WTC11 (cell line): ENCODE results near the gene KCNC3. TPM values are rescaled to one million over a fixed set of nuclear protein-coding genes. Genes with fewer than 3 reads are reported as not detected.

Experiments used
- ATAC-seq: fragments of 200-7000 bp; cut with Tn5 transposase; 2 replicates; pipeline ENCODE4 v1.10.0; 2021; ENCODE audit warnings: mild to moderate bottlenecking, moderate library complexity
- CTCF ChIA-PET: fragments of 300-600 bp; sonication (Branson Sonifier 250); formaldehyde crosslinking; loops from one replicate; lab custom pipeline; 2021; ENCODE audit warnings: antibody characterized with exemption; lab: Charles Lee
- POLR2A ChIA-PET: fragments of 350-600 bp; sonication (Branson Sonifier 250); formaldehyde crosslinking; loops from one replicate; lab custom pipeline; 2021; ENCODE audit warnings: antibody characterized with exemption; lab: Charles Lee
- DNase-seq: peaks from one replicate; pipeline ENCODE4 v3.0.0; 2021; ENCODE audit warnings: low spot score
- H3K27ac Mint-ChIP-seq: 2 replicates; pipeline ENCODE4 v1.8.0; 2021; ENCODE audit warnings: mixed read lengths
- H3K27me3 Mint-ChIP-seq: 2 replicates; pipeline ENCODE4 v1.8.0; 2021; ENCODE audit warnings: low read depth, mild to moderate bottlenecking, moderate library complexity, mixed read lengths
- H3K36me3 Mint-ChIP-seq: 2 replicates; pipeline ENCODE4 v1.8.0; 2021; ENCODE audit warnings: mixed read lengths
- H3K4me1 Mint-ChIP-seq: 2 replicates; pipeline ENCODE4 v1.8.0; 2022; ENCODE audit warnings: mixed read lengths
- H3K4me3 Mint-ChIP-seq: 2 replicates; pipeline ENCODE4 v1.8.0; 2021; ENCODE audit warnings: mild to moderate bottlenecking, moderate library complexity, mixed read lengths
- H3K9me3 Mint-ChIP-seq: 2 replicates; pipeline ENCODE4 v1.8.0; 2021; ENCODE audit warnings: mixed read lengths
- CDX4 ChIP-seq: fragments of 250-450 bp; sonication (Bioruptor Pico); IDR thresholded peaks from 2 replicates; pipeline ENCODE4 v1.9.0; 2021; ENCODE audit warnings: moderate library complexity, mild to moderate bottlenecking, inconsistent platforms, borderline replicate concordance
- FOXP1 ChIP-seq: sonication (generic); formaldehyde crosslinking; IDR thresholded peaks from 2 replicates; pipeline ENCODE4 v1.8.0; 2022; ENCODE audit warnings: missing genetic modification reagents, mild to moderate bottlenecking, moderate library complexity, borderline replicate concordance
- HMGXB4 ChIP-seq: sonication (generic); formaldehyde crosslinking; IDR thresholded peaks from 2 replicates; pipeline ENCODE4 v1.8.1; 2023; ENCODE audit warnings: mild to moderate bottlenecking, moderate library complexity, missing genetic modification reagents
- JUN ChIP-seq: sonication (generic); formaldehyde crosslinking; IDR thresholded peaks from 2 replicates; pipeline ENCODE4 v1.8.0; 2023; ENCODE audit warnings: mild to moderate bottlenecking, missing genetic modification reagents
- NFATC4 ChIP-seq: fragments of 250-450 bp; sonication (Bioruptor Pico); IDR thresholded peaks from 2 replicates; pipeline ENCODE4 v1.9.0; 2021; ENCODE audit warnings: mild to moderate bottlenecking
- PREB ChIP-seq: sonication (generic); formaldehyde crosslinking; IDR thresholded peaks from 2 replicates; pipeline ENCODE4 v1.8.1; 2022; ENCODE audit warnings: mild to moderate bottlenecking, missing genetic modification reagents, moderate library complexity, borderline replicate concordance
- RELA ChIP-seq: sonication (generic); formaldehyde crosslinking; IDR thresholded peaks from 2 replicates; pipeline ENCODE4 v1.8.1; 2022; ENCODE audit warnings: missing genetic modification reagents, mild to moderate bottlenecking, borderline replicate concordance
- RORB ChIP-seq: fragments of 250-450 bp; sonication (Bioruptor Pico); IDR thresholded peaks from 2 replicates; pipeline ENCODE4 v1.9.0; 2021; ENCODE audit warnings: mild to moderate bottlenecking
- SMAD3 ChIP-seq: sonication (generic); formaldehyde crosslinking; IDR thresholded peaks from 2 replicates; pipeline ENCODE4 v1.8.0; 2022; ENCODE audit warnings: missing genetic modification reagents, mild to moderate bottlenecking, borderline replicate concordance
- SP1 ChIP-seq: sonication (generic); formaldehyde crosslinking; conservative IDR thresholded peaks from 2 replicates; pipeline ENCODE4 v1.8.1; 2022; ENCODE audit warnings: missing genetic modification reagents
- STAT6 ChIP-seq: sonication (generic); formaldehyde crosslinking; conservative IDR thresholded peaks from 2 replicates; pipeline ENCODE4 v1.8.1; 2023; ENCODE audit warnings: mild to moderate bottlenecking, low read depth, missing genetic modification reagents, moderate library complexity
- TP53 ChIP-seq: sonication (generic); formaldehyde crosslinking; IDR thresholded peaks from 2 replicates; pipeline ENCODE4 v1.8.1; 2023; ENCODE audit warnings: mild to moderate bottlenecking, missing genetic modification reagents
- ZNF232 ChIP-seq: sonication (generic); formaldehyde crosslinking; IDR thresholded peaks from 2 replicates; pipeline ENCODE4 v1.8.0; 2022; ENCODE audit warnings: mild to moderate bottlenecking, missing genetic modification reagents
- ZNF416 ChIP-seq: fragments of 250-450 bp; sonication (Bioruptor Pico); IDR thresholded peaks from 2 replicates; pipeline ENCODE4 v1.9.0; 2021; ENCODE audit warnings: mild to moderate bottlenecking, inconsistent platforms
- ZNF512 ChIP-seq: sonication (generic); formaldehyde crosslinking; IDR thresholded peaks from 2 replicates; pipeline ENCODE4 v1.8.1; 2022; ENCODE audit warnings: missing genetic modification reagents, borderline replicate concordance
- ZNF671 ChIP-seq: fragments of 250-450 bp; sonication (Bioruptor Pico); IDR thresholded peaks from 2 replicates; pipeline ENCODE4 v1.8.0; 2021; ENCODE audit warnings: mild to moderate bottlenecking
- total RNA-seq: library from RNA; stranded (reverse); gene quantifications from 3 replicates; pipeline ENCODE4 v1.2.3, GENCODE V29; 2021

The KCNC3 gene
- total RNA-seq, 1 experiment from 2014 or later = 8.5 TPM

- TF ChIP-seq STAT6 = no peak
- no peak for TF ChIP-seq JUN (CRISPR knock-in tag)
- TF ChIP-seq ZNF512 (CRISPR knock-in tag) = no peak
Measured at GRCh38 chr19:50329146-50329925, at the start of gene KCNC3 (continued).

GRCh38 chr19:50378863-50379236 lies 49.7 kb upstream of the KCNC3 start:
- CTCF ChIA-PET = no interaction called here

GRCh38 chr19:50378169-50378862 lies 49.1 kb upstream of the KCNC3 start:
- Mint-ChIP-seq H3K9me3 (no peaks in the 10 kb centered on the region), H3K27ac (0 out of 2 replicates have a peak overlapping the region, but pooled peaks have one; percentile 36), H3K4me1 (peaks cover 6% of the 10 kb centered on the region), H3K36me3 (peaks cover 27% of the 10 kb centered on the region), H3K27me3 (no peaks in the 10 kb centered on the region; the same call in none of the 2 replicates), H3K4me3 (no peak overlapping the region)
- POLR2A ChIA-PET = no interaction called here
- DNase-seq (no peak), ATAC-seq (no peak)
- CTCF ChIA-PET = interaction anchor here (1.3 to 3.5 kb wide), 2 partner anchors 9 to 88 kb away, joined by 5 to 20 read pairs; no protein-coding TSS in a partner anchor
- TF ChIP-seq NFATC4 = no peak
- TF ChIP-seq JUN (CRISPR knock-in tag) = no peak
- TF ChIP-seq FOXP1 = no peak
- TF ChIP-seq ZNF232 (CRISPR knock-in tag) = no peak
- no peak for TF ChIP-seq HMGXB4 (CRISPR knock-in tag)
- no peak for TF ChIP-seq RORB

More at GRCh38 chr19:50378863-50379236, 49.7 kb upstream of the KCNC3 start:
- POLR2A ChIA-PET = no interaction called here
- H3K4me1 Mint-ChIP-seq = peaks cover 10% of the 10 kb centered on the region
- H3K9me3 Mint-ChIP-seq = no peaks in the 10 kb centered on the region
- TF ChIP-seq TP53 (CRISPR knock-in tag) (no peak), CDX4 (no peak), ZNF232 (CRISPR knock-in tag) (no peak)
- TF ChIP-seq, all 79 proteins: peak for 0
- DNase-seq (no peak), ATAC-seq (no peak)
- Mint-ChIP-seq H3K27me3 (no peaks in the 10 kb centered on the region; the same call in none of the 2 replicates), H3K36me3 (peaks cover 27% of the 10 kb centered on the region), H3K27ac (no peak overlapping the region), H3K4me3 (no peak overlapping the region)

- H3K4me3 Mint-ChIP-seq = no peak overlapping the region
- H3K4me1 Mint-ChIP-seq = peaks cover 3% of the 10 kb centered on the region; the same call in 1 of the 2 replicates
- no peaks in the 10 kb centered on the region; the same call in none of the 2 replicates for H3K27me3 Mint-ChIP-seq
- ChIA-PET CTCF (interaction anchor here (0.5 to 3.5 kb wide), 7 partner anchors 9 to 118 kb away, joined by 3 to 20 read pairs (median 3); no protein-coding TSS in a partner anchor), POLR2A (interaction anchor here (0.7 to 1.0 kb wide), 2 partner anchors 8 to 49 kb away, joined by 3 to 4 read pairs; partner anchors contain the start of gene KCNC3)
- ATAC-seq (no peak), DNase-seq (no peak)
- TF ChIP-seq JUN (CRISPR knock-in tag) = no peak
- no peak for TF ChIP-seq ZNF416 (CRISPR knock-in tag)
- no peak for TF ChIP-seq SP1 (CRISPR knock-in tag)
- TF ChIP-seq FOXP1 = no peak
- no peak for TF ChIP-seq ZNF671 (CRISPR knock-in tag)
- no peak for TF ChIP-seq PREB (CRISPR knock-in tag)
- TF ChIP-seq SMAD3 = no peak
- TF ChIP-seq RELA = no peak
- TF ChIP-seq, all 79 proteins: peak for 0
- no peak overlapping the region; the same call in 1 of the 2 replicates for H3K27ac Mint-ChIP-seq
- H3K9me3 Mint-ChIP-seq = no peaks in the 10 kb centered on the region
- peaks cover 27% of the 10 kb centered on the region for H3K36me3 Mint-ChIP-seq
Measured at GRCh38 chr19:50377517-50377916, 48.3 kb upstream of the KCNC3 start.
